GM19463 (cell line): ENCODE data around the gene ZNF471.

Experiments
- ATAC-seq: cut with Tn5 transposase; IDR thresholded peaks from one replicate; pipeline ENCODE4 v1.9.1; 2021; ENCODE audit warnings: mild to moderate bottlenecking, moderate library complexity; ENCODE audit not compliant: unreplicated experiment

The ZNF471 gene

DNA sequence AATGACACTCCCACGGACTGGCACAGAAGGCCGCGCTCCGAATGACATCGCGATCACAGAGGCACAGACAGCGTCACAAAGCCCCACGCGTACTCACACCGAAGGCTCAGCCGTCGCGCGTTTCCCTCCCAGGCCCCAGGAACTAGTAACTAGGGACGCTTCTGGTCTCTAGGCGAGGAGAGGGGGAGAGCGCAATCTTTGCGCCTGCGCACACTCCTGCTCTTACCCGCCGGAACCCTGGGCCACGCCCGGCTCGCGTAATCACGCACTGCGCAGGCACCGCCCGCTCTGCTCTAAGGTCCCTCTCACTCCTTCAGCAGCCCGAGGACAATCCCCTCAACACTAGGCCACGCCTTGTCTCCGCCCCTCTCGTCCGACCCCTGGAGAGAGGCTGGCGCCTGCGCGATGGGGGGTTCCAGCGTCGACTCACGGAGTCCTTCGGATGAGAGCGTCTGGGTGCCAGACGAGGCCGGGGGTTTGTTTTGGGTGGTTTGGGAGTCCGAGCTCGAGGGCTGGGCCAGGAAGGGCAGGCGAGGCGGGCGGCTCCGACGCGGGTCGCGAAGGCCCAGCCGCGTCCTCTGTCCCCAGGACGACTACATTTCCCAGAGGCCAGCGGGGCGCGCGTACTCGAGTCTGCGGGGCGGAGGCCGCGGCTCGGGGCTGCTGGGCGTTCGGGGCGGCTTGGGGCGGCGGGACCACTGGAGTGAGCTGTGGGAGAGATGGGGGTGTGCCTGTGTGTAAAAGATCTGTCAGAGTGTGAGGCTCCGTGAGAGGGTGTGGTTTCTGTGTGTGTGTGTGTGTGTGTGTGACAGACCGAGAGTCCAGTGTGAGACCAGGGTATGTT is at the start of gene ZNF471:
ZNF471 (plus strand) TSS at position 410 of the 844 bp plus-strand sequence. CDS start 3,717 bp downstream, outside the sequence.
- ATAC-seq: no peak

DNA sequence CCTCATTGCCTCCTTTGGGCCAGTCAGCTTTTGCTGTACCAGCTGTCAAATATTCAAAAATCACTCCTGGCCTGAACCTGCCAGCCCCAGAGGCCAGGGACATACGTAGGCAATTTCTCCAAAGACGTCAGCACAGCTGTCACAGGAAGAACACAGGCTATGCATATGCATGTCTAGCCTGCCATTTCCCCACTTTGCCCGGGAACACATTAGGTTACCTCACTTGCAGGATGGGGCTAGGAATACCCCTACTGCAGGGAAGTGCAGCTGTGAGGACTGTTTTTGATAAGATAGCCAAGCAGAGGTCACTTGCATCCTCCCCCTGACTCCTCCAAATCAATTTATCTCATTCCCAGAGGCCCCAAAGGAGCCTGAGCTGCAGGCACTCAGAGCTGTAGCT is 33.3 kb upstream of the ZNF471 start:
- no peak for ATAC-seq

DNA sequence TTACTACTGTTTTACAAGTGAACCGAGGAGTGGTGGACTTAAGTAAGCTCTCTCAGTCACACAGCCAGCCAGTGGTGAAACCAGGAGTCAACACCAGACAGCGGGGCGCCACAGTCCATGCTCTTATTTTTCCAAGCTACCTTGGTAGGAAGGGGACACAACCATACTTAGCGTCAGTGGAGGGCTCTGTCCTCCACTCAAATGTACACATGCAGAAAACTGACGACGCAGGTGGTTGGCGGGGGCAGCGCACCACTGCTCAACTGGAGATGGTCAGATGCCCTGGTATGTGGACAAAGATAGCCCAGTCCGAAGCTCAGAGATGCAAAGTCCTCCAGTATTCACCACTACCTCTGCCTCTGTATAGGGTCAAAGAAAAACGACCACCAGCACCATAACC is 31.6 kb upstream of the ZNF471 start:
- ATAC-seq: no peak

DNA sequence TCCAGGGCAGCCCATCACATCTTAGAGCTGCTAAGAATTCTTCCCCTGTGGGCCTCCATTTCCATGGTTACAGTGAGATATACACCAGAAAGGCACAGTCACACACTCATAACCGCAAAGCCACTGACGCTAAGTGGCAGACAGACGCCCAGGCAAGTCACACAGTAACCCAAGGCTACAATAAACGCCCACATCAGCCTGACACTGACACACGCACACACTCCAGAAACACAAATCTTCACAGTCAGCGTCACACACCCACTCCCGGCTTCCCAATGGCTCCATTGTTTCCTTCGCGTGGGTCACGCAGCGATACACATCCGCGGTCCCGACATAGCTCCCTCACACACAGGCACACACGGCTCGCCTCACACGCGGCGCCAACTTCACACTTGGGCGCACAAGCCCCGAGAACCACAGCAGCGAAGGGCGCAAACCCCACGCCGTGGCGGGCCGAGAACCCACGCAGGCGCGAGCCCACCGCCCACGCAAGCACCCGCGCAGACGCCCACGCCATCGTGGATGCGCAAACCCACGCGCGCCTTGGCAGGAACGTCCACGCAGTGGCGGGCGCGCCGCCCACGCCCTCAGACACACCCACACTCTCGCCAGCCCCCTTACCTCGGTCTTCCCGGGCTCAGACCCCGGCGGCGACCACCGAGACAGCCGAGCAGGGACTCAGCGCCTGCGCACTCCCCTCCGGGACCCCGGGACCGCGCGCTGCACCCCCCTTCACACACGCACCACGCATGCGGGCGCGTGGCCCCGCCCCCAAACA is 30.8 kb upstream of the ZNF471 start, which contains the start of gene ZNF667:
ZNF667 (minus strand) TSS at position 695 of the 778 bp plus-strand sequence. CDS start 14,975 bp downstream, outside the sequence.
- no peak for ATAC-seq

DNA sequence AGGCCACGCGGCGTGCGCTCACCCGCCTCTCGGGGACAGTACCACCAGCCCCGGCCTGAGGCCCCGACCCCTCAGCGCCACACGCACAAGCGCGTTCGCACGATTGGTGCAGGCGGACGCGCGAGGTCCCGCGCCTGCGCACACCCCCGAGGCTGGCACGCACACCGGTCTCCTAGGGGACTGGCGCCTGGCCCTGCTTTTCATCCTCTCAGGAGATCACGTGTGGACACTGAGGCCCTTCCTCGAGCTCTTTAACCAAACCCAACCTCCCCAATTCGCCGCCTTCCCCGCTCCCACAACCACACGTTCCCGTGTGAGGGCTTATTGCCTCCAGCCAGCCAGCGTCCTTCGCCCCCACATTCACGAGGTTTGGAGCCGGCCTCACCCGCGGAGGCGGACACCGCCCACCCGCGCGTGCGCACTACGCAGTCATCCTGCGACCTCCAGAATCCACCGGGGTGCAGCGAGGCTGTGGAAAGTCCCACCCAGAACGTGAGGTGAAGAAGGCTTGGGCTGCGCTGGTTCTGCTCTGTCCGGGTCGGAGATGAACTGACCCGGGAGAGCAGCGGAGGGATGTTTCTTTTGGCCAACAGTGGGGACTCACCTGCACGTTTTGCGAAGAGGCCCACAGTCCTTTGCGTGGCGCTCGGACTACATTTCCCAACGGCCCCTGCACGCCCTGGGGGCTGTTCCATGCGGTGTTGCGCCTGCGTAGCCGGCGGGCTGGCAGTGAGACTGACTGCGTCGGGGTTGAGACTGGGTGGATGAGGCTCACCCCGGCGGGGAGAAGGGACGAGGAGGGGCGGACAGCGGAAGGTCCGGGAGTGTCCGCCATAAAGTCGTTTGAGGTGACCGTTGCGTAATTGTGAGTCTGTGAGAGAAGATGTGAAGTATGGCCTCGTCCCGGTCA is 30.0 kb upstream of the ZNF471 start:
- ATAC-seq: no peak

DNA sequence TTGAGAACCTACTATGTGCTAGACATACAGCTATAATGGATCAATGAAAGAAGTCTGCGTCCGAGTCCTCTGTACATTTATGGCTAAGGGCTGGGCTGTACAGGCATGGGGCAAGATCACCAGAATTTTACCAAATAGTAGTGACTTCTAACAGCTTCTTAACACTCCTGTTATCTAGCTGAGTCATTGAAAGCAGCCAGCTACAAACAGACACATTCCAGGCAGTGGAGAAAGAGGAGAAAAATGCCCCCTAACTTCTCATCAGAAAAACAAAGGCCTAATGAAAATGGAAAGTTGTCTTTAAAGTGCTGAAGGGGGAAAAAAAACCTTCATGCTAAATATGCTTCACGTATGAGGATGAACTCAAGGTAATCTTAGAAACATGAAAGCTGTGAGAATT is 16.3 kb upstream of the ZNF471 start:
- ATAC-seq: no peak

DNA sequence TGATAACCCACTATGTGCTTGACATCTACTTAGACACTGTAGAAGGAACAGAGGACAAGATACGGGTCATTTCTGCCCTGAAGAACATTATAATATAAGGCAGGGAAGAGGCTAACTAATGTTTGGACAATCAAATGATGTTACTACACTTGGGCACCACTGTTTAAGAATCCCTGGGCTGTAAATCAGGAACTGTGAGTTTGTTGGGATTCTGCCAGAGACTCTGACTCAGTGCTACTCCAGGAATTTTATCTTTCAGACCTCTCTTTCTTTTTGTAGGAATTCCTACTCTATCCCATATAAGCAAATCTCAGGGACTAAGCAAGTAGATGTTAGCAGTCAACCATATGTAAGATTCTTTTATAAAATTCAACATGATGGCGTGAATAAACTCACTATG is 3.1 kb upstream of the ZNF471 start:
- ATAC-seq: no peak

DNA sequence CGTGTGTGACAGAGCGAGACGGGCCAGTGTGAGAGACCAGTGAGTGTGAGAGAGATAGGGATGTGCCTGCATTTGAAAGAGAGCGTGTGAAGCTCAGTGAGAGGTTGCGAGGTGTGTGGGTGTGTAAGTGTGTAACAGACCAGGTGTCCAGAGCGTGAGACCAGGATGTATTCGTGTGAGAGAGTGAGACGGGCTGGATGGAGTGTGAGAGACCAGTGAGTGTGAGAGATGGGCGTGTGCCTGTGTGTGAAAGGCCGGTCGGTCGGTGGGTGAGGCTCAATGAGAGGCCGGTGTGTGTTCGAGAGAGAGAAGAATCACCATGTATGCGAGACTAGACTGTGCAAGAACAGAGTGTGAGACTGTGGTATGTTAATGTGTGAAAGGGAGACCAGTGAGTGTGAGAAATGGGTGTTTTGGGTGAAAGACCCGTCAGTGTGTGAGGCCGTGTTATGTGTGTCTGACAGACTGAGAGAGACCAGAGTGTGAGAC is 679 bp downstream of the ZNF471 start:
- no peak for ATAC-seq

DNA sequence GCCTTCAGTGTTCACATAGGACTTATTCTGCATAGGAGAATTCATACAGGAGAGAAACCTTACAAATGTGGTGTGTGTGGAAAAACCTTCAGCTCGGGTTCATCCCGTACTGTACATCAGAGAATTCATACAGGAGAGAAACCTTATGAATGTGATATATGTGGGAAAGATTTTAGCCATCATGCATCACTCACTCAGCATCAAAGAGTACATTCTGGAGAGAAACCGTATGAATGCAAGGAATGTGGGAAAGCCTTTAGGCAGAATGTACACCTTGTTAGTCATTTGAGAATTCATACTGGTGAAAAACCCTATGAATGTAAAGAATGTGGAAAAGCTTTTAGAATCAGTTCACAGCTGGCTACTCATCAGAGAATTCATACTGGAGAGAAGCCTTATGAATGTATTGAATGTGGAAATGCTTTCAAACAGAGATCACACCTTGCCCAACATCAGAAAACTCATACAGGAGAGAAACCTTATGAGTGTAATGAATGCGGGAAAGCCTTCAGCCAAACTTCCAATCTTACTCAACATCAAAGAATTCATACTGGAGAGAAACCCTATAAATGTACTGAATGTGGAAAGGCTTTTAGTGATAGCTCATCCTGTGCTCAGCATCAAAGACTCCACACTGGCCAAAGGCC is 17.7 kb downstream of the ZNF471 start:
- no peak for ATAC-seq

DNA sequence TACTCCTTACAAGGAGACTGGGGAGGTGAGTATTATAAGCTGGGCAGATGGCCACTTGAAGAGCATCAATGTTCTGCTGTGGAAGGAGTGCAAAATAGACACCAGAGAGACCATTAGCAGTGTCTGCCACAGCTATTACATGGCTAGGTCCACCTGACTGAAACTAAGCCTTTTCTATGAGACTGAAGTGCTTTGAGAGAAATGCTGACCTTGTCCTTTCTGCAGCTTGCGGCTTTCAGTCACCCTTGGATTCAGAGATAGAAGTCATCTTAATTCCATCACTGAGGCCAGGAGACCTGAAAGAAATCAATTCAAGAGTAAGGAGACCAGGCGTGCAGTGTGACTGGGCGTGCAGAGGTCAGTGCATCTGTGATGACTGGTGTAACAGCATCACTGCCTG is 29.8 kb downstream of the ZNF471 start:
- no peak for ATAC-seq

DNA sequence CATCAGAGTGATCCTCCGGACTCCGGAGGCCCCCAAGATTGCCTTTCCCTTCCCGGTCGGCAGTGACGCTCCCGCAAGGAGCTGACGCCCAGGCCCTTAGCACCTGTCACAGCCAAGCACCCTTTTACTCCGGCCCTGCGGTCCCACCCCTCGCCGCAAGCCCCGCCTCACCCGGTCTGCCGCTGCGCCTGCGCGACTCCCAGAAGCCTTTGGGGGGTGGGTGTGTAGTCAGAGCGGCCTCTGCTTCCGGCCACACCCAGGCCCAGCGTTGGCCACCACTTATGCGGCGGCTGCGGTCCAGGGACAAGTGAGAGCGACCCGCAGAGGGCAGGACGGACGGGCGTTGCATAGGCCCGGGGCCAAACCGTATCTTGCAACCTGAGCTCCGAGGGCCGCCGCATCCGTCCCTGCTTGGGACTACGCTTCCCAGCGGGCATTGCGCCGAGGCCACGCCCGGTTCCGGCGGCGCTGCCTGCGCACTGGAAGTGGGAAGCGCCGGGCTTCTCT is 30.7 kb downstream of the ZNF471 start:
- ATAC-seq: peak; percentile 91

DNA sequence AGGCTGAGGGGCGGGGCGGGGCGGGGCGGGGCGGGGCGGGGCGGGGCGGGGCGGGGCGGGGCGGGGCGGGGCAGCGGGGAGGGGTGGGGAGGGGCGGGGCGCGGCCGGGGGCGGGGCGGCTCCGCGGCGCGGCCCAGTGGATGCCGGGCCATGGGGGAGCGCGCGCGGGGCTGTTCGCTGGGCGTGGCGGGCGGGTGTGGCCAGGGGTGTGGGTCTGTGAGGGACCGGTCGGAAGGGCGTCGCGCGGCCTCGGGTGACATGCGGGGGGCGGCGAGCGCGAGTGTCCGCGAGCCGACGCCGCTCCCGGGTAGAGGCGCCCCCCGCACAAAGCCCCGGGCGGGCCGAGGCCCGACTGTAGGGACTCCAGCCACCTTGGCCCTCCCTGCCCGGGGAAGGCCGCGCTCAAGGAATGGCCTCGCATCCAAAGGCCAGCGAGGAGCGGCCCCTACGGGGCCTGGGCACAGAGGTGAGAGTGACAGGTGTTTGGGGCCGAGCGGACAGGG is 31.2 kb downstream of the ZNF471 start, which contains the start of gene ZFP28:
ZFP28 (plus strand) TSS at position 188 of the 503 bp plus-strand sequence; CDS start at position 259, 71 bp downstream.
- ATAC-seq: peak; percentile 52

DNA sequence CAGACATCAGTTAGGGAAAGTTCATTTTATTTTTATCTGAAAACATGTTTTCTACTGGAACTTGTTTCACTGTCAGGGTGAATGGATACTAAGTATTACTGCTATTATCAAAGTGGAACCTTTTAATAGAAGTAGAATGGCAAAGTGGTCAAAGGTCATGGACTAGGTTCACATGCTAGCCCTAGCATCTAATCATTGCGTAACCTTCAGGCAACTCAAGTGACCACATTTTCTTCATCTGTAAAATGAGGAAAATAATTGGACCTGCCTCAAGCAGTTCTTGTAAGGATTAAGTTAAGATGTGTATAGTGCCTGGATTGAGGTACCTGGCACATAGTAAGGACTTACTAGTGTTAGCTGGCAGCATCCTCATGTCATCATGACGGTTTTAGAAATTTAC is 36.1 kb downstream of the ZNF471 start:
- no peak for ATAC-seq

DNA sequence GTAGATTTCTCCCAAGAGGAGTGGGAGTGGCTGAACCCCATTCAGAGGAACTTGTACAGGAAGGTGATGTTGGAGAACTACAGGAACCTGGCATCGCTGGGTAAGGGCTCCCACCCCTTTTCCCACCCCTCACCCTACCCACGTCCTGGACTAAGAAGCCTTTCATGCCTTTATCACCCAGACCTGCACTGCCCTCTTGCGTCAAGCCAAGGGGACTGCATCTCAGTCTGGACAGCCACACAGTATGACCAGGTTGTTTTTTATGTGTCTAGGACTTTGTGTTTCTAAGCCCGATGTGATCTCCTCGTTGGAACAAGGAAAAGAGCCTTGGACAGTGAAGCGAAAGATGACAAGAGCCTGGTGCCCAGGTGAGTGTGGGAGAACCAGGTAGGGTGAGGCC is 39.9 kb downstream of the ZNF471 start:
- ATAC-seq: no peak

DNA sequence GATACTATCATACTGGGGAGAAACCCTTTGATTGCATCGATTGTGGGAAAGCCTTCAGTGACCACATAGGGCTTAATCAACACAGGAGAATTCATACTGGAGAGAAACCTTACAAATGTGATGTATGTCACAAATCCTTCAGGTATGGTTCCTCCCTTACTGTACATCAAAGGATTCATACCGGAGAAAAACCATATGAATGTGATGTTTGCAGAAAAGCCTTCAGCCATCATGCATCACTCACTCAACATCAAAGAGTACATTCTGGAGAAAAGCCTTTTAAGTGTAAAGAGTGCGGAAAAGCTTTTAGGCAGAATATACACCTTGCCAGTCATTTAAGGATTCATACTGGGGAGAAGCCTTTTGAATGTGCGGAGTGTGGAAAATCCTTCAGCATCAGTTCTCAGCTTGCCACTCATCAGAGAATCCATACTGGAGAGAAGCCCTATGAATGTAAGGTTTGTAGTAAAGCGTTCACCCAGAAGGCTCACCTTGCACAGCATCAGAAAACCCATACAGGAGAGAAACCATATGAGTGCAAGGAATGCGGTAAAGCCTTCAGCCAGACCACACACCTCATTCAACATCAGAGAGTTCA is 46.7 kb downstream of the ZNF471 start:
- no peak for ATAC-seq

DNA sequence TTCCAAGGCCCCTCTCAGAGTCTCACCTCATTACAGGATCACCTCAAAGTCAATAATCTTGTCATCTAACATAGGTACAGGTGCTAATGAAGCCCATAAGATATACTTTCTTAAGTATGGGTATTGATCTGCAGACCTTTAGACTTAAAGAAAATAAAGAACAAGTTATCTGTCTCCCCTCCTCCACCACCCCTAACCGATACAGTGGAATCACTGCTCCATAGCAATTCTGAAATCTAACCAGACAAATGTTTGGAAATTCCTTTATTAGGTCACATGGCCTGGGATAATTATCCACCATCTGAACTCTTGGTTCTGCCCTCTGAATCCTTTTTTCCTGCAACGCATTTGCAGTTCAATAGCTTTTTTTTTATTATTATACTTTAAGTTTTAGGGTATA is 55.1 kb downstream of the ZNF471 start:
- ATAC-seq: no peak

DNA sequence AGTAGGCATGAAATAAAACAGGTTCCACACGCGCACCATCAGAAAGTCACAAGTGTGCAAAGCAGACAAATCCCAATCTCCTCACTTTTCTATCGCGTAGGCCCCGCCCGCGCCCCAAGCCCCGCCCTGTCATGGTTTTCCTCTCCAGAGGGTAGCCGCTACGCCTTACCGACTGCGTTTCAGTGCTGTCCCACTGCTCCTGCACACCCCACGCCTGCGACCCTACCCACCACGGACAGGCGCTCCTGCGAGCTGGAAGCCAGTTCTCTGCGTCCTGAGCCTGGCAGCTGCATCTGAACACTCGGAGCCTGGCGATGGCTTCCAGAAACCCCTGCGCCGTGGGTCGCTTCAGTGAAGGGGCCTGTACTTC is 59.2 kb downstream of the ZNF471 start:
- peak; percentile 25 for ATAC-seq

DNA sequence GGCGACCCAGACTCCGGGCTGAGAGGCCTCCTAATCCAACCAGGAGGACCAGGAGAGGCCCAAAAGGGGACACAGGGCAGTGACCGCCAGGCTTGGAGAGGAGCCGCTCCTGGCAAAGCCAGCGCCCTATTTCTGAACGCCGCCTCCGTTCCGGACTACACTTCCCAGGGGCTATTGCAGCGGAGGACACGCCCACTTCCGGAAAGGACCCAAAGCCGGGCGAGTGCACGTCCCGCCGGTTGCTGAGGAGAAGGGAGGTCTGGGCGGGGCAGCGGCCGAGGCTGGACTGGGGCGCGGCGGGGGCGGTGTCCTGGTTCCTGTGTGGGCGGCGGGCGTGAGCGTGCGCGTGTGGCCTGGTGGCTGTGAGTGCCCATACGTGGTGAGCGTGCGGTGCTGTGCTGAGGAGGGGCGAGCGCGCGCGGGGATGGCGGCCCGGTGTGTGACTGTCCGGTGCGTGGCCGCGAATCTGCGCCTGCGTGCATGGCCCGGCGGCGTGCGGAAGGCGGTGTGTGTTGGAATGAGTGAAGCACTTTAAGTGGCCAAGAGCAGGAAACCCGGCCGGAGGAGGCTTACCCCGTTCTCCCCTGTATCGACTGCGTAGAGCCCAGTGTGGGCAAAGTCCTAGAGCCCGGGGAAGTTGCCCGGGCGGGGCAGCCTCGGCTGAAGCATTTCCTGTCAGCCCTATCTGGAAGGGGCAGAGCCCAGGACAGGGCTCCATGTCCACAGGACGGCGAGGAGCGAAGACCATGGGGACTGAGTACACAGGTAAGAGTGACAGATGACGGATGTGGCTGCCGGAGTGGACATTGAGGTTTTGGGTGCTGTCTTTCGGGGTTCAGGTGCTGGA is 59.8 kb downstream of the ZNF471 start, which contains the start of gene ZNF470:
ZNF470 (plus strand) TSS at position 195 of the 847 bp plus-strand sequence. CDS start 2,844 bp downstream, outside the sequence.
- peak; percentile 97 for ATAC-seq
